ENCODE results near the gene IRAK2. TPM values are rescaled to one million over a fixed set of nuclear protein-coding genes. Genes with fewer than 3 reads are reported as not detected.

Gene IRAK2
- total RNA-seq, 1 experiment from 2014 or later = 0.04 TPM

DNA sequence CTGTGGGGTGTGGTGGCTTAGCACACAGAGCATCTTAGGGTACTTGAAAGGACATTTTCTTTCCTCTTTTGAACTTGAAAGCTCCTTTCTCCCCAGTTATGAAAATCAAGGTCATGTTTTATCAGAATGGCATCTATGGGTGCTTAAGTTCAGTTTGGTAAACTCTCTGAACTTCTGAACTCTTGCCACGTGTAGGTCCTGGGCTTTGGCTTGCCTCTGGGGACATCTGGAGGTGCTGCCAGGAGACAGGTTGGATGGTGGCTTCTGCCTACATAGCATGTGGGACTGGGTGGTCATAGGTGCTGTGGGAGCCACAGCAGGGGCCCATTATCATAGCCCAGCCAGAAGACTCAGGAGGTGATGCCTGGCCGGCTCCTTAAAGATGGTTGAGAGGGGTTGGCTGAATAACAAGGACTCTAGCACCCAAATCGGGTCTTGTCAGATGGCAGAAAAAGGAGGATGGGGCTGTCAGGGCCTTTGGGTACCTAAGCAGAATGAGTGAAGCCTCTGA, 112.5 kb downstream of the IRAK2 start:
- Histone ChIP-seq H2AFZ (ENCODE audit: low read length) (no peak overlapping the region), H3K79me2 (ENCODE audit: low read length) (peaks cover 52% of the 10 kb centered on the region), H3K9me3 (ENCODE audit: low read length) (no peaks in the 10 kb centered on the region), H3K9ac (ENCODE audit: low read length) (no peak overlapping the region), H3K27ac (ENCODE audit: low read length) (no peak overlapping the region), H3K27me3 (ENCODE audit: low read length) (no peaks in the 10 kb centered on the region), H3K4me2 (ENCODE audit: low read depth, low read length, poor library complexity, severe bottlenecking) (no peak overlapping the region), H3K4me1 (ENCODE audit: low read length) (peaks cover 18% of the 10 kb centered on the region), H3K4me3 (ENCODE audit: low read length) (no peak overlapping the region), H4K20me1 (ENCODE audit: insufficient read depth, low read depth, low read length) (peaks cover 31% of the 10 kb centered on the region), H3K9me2 (replicated peaks; ENCODE audit: insufficient read depth, low read length) (no peaks in the 10 kb centered on the region), H3K36me3 (ENCODE audit: insufficient read depth, low read length) (peaks cover 24% of the 10 kb centered on the region; the same call in 1 of the 2 replicates)
- DNase-seq = no peak

DNA sequence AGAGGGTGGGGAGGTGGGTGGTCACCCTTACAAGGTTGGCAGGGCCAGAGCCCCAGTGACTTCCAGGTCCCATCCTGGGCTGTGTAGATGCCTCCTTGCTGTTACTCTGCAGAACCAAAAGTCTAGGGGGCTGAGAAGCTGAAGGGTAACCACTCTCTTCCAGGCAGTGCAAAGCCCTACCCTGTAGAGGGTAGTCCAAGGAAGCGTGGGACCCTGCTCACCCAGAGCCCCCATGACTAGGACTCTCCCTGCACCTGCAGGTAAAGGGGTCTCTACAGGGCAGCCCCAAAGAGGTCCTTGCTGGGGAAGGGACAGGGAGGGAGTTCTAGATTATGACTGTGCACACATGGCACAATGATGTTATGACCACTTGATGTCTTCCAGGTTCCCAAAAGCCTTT, 113.8 kb downstream of the IRAK2 start:
- Histone ChIP-seq H4K20me1 (ENCODE audit: insufficient read depth, low read depth, low read length) (peaks cover 25% of the 10 kb centered on the region), H3K9ac (ENCODE audit: low read length) (no peak overlapping the region), H2AFZ (ENCODE audit: low read length) (no peak overlapping the region), H3K4me2 (ENCODE audit: low read depth, low read length, poor library complexity, severe bottlenecking) (no peak overlapping the region), H3K9me2 (replicated peaks; ENCODE audit: insufficient read depth, low read length) (no peaks in the 10 kb centered on the region), H3K36me3 (ENCODE audit: insufficient read depth, low read length) (peaks cover 33% of the 10 kb centered on the region; the same call in 1 of the 2 replicates), H3K4me1 (ENCODE audit: low read length) (peaks cover 11% of the 10 kb centered on the region), H3K27me3 (ENCODE audit: low read length) (no peaks in the 10 kb centered on the region), H3K79me2 (ENCODE audit: low read length) (peaks cover 39% of the 10 kb centered on the region), H3K9me3 (ENCODE audit: low read length) (no peaks in the 10 kb centered on the region), H3K27ac (ENCODE audit: low read length) (no peak overlapping the region), H3K4me3 (ENCODE audit: low read length) (no peak overlapping the region)
- DNase-seq = no peak

DNA sequence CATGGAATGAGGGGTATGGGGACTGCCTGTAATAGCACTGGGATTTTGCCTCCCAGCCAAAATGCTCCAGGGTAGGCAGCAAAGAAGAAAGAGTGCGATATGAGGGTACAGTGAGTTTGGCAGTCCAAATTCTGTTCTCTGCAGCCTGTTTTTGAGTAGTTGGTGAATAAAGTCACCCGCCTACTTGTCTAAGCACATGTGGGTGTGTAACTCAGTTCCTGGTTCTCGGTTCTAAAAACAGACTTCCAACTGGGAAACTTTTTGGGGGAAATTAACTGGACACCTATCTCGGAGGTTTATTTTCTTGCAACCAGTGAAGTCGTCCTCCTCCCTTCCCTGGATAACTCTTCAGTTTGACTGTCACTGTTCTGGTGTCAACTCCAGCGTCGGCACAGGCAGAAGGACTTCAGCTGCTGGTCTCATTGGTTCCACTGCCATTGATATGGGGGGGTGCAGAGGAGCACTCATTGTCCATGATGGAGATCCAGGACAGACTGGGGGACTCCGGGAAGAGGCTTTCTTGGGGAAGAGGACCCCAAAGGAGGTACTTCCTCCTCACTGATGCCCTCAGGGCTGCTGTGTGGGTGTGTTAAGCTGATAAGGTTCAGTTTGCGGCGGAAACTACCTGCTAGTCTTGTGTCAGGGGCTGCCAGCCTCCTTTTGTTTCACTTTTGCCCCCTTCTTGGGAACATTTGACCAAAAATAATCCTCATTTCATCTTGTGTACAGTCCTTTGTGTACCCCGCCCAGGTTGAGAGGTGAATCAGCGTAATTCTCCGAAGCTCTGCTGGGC, 114.9 kb downstream of the IRAK2 start:
- peaks cover 28% of the 10 kb centered on the region for H3K79me2 ChIP-seq (ENCODE audit: low read length)
- H3K4me3 ChIP-seq (ENCODE audit: low read length) = no peak overlapping the region
- no peak overlapping the region for H3K9ac ChIP-seq (ENCODE audit: low read length)
- H3K36me3 ChIP-seq (ENCODE audit: insufficient read depth, low read length) = peaks cover 33% of the 10 kb centered on the region; the same call in 1 of the 2 replicates
- H3K4me2 ChIP-seq (ENCODE audit: low read depth, low read length, poor library complexity, severe bottlenecking) = no peak overlapping the region
- no peaks in the 10 kb centered on the region for H3K9me3 ChIP-seq (ENCODE audit: low read length)
- peaks cover under 1% of the 10 kb centered on the region for H3K4me1 ChIP-seq (ENCODE audit: low read length)
- H3K27me3 ChIP-seq (ENCODE audit: low read length) = no peaks in the 10 kb centered on the region
- H2AFZ ChIP-seq (ENCODE audit: low read length) = no peak overlapping the region
- no peaks in the 10 kb centered on the region for H3K9me2 ChIP-seq (replicated peaks; ENCODE audit: insufficient read depth, low read length)
- H3K27ac ChIP-seq (ENCODE audit: low read length) = no peak overlapping the region
- peaks cover 14% of the 10 kb centered on the region; the same call in 1 of the 2 replicates for H4K20me1 ChIP-seq (ENCODE audit: insufficient read depth, low read depth, low read length)
- DNase-seq = no peak

DNA sequence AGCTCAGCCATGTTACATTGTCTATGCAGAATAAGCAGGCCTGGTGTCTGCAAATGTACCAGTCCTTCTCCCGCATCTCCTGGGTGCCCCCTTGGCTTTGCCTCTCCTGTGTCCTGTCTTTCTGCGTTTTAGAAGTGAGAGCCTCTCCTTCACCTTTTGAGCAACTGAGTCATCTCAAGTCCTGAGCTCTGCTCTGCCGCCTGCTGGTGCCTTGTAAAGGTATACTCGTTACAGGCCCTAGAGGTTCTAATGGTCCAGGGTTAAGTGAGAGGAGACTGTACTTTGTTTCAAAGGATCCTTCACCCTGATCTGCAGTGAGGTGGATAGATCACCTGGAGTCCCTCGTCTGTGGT, 115.4 kb downstream of the IRAK2 start:
- Histone ChIP-seq H3K9me3 (ENCODE audit: low read length) (no peaks in the 10 kb centered on the region), H2AFZ (ENCODE audit: low read length) (no peak overlapping the region), H3K4me2 (ENCODE audit: low read depth, low read length, poor library complexity, severe bottlenecking) (no peak overlapping the region), H3K27me3 (ENCODE audit: low read length) (no peaks in the 10 kb centered on the region), H3K4me1 (ENCODE audit: low read length) (peaks cover 1% of the 10 kb centered on the region), H3K4me3 (ENCODE audit: low read length) (no peak overlapping the region), H4K20me1 (ENCODE audit: insufficient read depth, low read depth, low read length) (peaks cover 13% of the 10 kb centered on the region; the same call in 1 of the 2 replicates), H3K9me2 (replicated peaks; ENCODE audit: insufficient read depth, low read length) (no peaks in the 10 kb centered on the region), H3K79me2 (ENCODE audit: low read length) (peaks cover 23% of the 10 kb centered on the region), H3K27ac (ENCODE audit: low read length) (no peak overlapping the region), H3K36me3 (ENCODE audit: insufficient read depth, low read length) (peaks cover 33% of the 10 kb centered on the region; the same call in 1 of the 2 replicates), H3K9ac (ENCODE audit: low read length) (no peak overlapping the region)
- no peak for DNase-seq

DNA sequence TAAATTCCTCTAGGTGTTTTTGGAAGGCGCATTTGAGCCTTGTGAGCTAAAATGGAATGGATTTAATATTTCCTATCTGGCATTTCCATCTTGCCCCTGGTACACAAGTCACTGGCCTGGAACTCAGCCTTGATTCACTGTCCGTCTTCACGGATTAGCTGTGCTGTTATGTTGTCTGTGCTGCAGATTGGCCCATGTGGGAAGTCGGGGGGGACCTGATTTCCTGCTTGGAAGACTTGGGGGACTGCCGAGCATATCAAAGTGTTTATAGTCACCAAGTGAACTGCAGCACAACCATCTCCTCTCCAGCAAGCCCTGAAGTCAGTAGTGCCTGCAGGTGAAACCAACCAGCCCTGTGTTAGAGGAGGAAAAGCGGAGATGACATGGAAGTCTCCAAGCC, 115.9 kb downstream of the IRAK2 start:
- DNase-seq = no peak
- Histone ChIP-seq H2AFZ (ENCODE audit: low read length) (no peak overlapping the region), H3K4me1 (ENCODE audit: low read length) (peaks cover 4% of the 10 kb centered on the region), H3K36me3 (ENCODE audit: insufficient read depth, low read length) (peaks cover 33% of the 10 kb centered on the region; the same call in 1 of the 2 replicates), H3K4me2 (ENCODE audit: low read depth, low read length, poor library complexity, severe bottlenecking) (no peak overlapping the region), H3K9ac (ENCODE audit: low read length) (no peak overlapping the region), H3K9me3 (ENCODE audit: low read length) (no peaks in the 10 kb centered on the region), H3K4me3 (ENCODE audit: low read length) (no peak overlapping the region), H3K79me2 (ENCODE audit: low read length) (peaks cover 18% of the 10 kb centered on the region), H4K20me1 (ENCODE audit: insufficient read depth, low read depth, low read length) (peaks cover 11% of the 10 kb centered on the region; the same call in 1 of the 2 replicates), H3K27ac (ENCODE audit: low read length) (no peak overlapping the region), H3K27me3 (ENCODE audit: low read length) (no peaks in the 10 kb centered on the region), H3K9me2 (replicated peaks; ENCODE audit: insufficient read depth, low read length) (no peaks in the 10 kb centered on the region)

DNA sequence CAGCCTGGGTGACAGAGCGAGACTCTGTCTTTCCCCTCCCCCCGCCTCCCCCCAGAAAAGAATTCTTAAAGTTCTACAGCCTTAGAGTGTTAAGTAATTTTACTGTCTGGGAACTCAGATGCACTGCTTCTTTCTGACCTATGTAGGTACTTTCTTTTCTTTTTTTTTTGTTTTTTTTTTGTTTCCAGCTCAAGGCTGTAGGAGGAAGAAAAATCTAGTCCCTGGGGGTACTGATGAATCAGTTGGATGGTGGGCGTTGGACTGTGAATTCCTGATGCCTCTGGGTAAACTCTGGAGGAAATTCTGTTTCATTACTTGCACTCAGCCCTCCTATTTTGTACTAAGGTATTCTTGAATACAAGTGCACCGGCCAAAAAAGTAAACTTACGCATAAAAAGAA, 117.2 kb downstream of the IRAK2 start:
- no peak for DNase-seq
- peaks cover 9% of the 10 kb centered on the region for H3K4me1 ChIP-seq (ENCODE audit: low read length)
- H2AFZ ChIP-seq (ENCODE audit: low read length) = no peak overlapping the region
- H3K9me3 ChIP-seq (ENCODE audit: low read length) = no peaks in the 10 kb centered on the region
- no peak overlapping the region for H3K4me2 ChIP-seq (ENCODE audit: low read depth, low read length, poor library complexity, severe bottlenecking)
- H3K9ac ChIP-seq (ENCODE audit: low read length) = no peak overlapping the region
- H4K20me1 ChIP-seq (ENCODE audit: insufficient read depth, low read depth, low read length) = peaks cover 3% of the 10 kb centered on the region; the same call in 1 of the 2 replicates
- H3K4me3 ChIP-seq (ENCODE audit: low read length) = no peak overlapping the region
- peaks cover 26% of the 10 kb centered on the region; the same call in 1 of the 2 replicates for H3K36me3 ChIP-seq (ENCODE audit: insufficient read depth, low read length)
- H3K27me3 ChIP-seq (ENCODE audit: low read length) = no peaks in the 10 kb centered on the region
- no peaks in the 10 kb centered on the region for H3K9me2 ChIP-seq (replicated peaks; ENCODE audit: insufficient read depth, low read length)
- no peak overlapping the region for H3K27ac ChIP-seq (ENCODE audit: low read length)
- peaks cover 5% of the 10 kb centered on the region for H3K79me2 ChIP-seq (ENCODE audit: low read length)

DNA sequence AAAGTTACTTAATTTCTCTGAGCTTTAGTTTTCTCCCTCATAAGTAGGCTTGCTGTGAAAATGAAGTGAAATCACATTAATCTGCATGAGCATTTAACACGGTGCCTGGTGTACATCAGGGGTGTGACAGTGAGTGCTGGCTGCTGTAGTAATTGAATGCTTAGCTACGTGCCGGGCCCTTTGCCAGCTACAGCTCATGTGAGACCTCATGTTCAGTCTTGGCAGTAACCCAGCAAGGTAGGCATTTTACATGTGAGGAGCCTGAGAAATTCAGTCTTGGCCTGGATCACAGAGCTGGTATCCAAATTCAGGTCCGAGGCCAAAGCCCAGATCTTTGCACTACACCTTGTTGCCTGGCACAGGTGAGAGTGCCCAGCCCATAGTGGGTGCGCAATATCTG, 118.9 kb downstream of the IRAK2 start:
- Histone ChIP-seq H3K9me2 (replicated peaks; ENCODE audit: insufficient read depth, low read length) (no peaks in the 10 kb centered on the region), H3K27me3 (ENCODE audit: low read length) (no peaks in the 10 kb centered on the region), H3K4me3 (ENCODE audit: low read length) (no peak overlapping the region), H2AFZ (ENCODE audit: low read length) (no peak overlapping the region), H3K4me2 (ENCODE audit: low read depth, low read length, poor library complexity, severe bottlenecking) (no peak overlapping the region), H3K4me1 (ENCODE audit: low read length) (peaks cover 9% of the 10 kb centered on the region), H3K27ac (ENCODE audit: low read length) (no peak overlapping the region), H3K36me3 (ENCODE audit: insufficient read depth, low read length) (peaks cover 31% of the 10 kb centered on the region; the same call in 1 of the 2 replicates), H3K79me2 (ENCODE audit: low read length) (no peaks in the 10 kb centered on the region), H3K9ac (ENCODE audit: low read length) (no peak overlapping the region), H4K20me1 (ENCODE audit: insufficient read depth, low read depth, low read length) (no peaks in the 10 kb centered on the region), H3K9me3 (ENCODE audit: low read length) (no peaks in the 10 kb centered on the region)
- DNase-seq = no peak

DNA sequence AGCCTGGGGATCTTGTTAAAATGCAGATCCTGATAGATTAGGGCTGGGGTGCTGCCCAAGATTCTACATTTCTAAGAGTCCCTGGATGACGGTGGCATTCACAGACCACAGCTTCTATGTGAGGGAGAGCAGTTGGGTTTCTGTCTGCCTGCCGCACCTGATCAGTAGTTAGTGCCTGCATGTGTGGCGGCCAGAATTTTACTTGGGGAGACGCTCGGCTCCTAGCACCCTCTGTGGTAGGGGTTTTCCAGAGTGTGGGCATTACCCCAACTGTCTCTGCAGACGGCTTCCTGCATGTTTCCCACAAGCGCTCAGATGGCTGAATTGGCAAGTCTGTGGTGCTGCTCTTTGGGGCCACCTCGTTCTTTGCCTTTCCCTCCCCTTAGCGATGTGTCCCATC, 119.8 kb downstream of the IRAK2 start:
- Histone ChIP-seq H3K79me2 (ENCODE audit: low read length) (no peaks in the 10 kb centered on the region), H3K9me2 (replicated peaks; ENCODE audit: insufficient read depth, low read length) (no peaks in the 10 kb centered on the region), H3K9ac (ENCODE audit: low read length) (no peak overlapping the region), H3K36me3 (ENCODE audit: insufficient read depth, low read length) (peaks cover 31% of the 10 kb centered on the region; the same call in 1 of the 2 replicates), H2AFZ (ENCODE audit: low read length) (no peak overlapping the region), H3K9me3 (ENCODE audit: low read length) (no peaks in the 10 kb centered on the region), H3K4me3 (ENCODE audit: low read length) (no peak overlapping the region), H3K27ac (ENCODE audit: low read length) (no peak overlapping the region), H3K27me3 (ENCODE audit: low read length) (no peaks in the 10 kb centered on the region), H3K4me1 (ENCODE audit: low read length) (peaks cover 9% of the 10 kb centered on the region), H4K20me1 (ENCODE audit: insufficient read depth, low read depth, low read length) (no peaks in the 10 kb centered on the region), H3K4me2 (ENCODE audit: low read depth, low read length, poor library complexity, severe bottlenecking) (no peak overlapping the region)
- DNase-seq = no peak
